SKM-1 (cell line): Measurements from ENCODE around the gene MCU.
"Not testable (repeated sequence)": the region's sequence is repeated elsewhere in the genome, so short reads cannot be mapped to it uniquely, and the experiment has no call there.

ENCODE experiments used
- DNase-seq: peaks from one replicate; lab custom pipeline; 2025; ENCODE audit not compliant: unreplicated experiment; lab: John Stamatoyannopoulos, UW

Gene MCU

GRCh38 chr10:72729528-72729927 is 37.6 kb downstream of the MCU start:
- DNase-seq = no peak

GRCh38 chr10:72730479-72730878 is 38.5 kb downstream of the MCU start:
- DNase-seq = no peak

GRCh38 chr10:72731916-72732419 is 40.0 kb downstream of the MCU start:
- DNase-seq = no peak

DNA sequence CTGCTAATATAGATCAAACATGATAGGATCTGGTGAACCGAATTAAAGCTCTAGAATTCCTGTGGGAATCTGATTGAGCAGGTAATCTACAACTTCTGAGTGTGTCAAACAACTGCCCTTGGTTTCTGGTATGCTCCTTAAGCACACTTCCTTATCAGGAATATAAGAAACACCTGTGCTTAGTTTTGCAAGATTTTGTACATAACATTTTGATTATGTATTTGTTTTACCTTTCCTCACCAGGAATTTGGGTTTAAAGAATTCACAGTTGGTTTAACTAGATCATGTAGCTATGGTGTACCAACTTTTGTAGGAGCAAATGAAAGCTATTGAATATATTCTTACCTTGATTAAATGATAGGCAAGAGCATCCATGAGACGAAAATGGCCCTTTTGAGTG is 40.6 kb downstream of the MCU start:
- no peak for DNase-seq

GRCh38 chr10:72733989-72734388 is 42.0 kb downstream of the MCU start:
- no peak for DNase-seq

- DNase-seq = no peak
Observed at GRCh38 chr10:72735288-72735936, 43.5 kb downstream of the MCU start.

GRCh38 chr10:72736176-72736827 is 44.4 kb downstream of the MCU start:
- DNase-seq = no peak

DNA sequence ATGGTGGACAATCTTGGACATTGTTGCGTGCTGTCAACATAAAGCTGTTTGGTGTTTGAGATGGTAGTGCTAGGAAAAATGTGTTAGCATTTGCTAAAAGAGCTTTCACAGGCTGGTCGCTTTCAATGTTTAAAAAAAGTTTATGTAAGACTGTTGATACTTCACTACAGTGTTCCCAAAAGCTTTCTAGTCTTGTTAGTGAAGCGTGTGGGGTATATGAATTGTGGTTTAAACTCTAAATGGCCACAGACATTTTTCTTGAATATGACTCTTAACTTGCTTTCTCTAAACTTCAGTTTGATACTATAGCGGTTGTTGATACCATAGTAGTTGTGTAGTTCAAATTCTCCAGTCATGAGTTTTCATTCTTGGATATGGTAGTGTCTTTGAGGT is 44.9 kb downstream of the MCU start:
- DNase-seq = no peak

- not testable (repeated sequence) for DNase-seq
Observed at GRCh38 chr10:72737357-72737756, 45.4 kb downstream of the MCU start.

- no peak for DNase-seq
Observed at GRCh38 chr10:72738486-72738885, 46.5 kb downstream of the MCU start.

- DNase-seq = no peak
Observed at GRCh38 chr10:72740528-72740927, 48.6 kb downstream of the MCU start.

- DNase-seq = no peak
Observed at GRCh38 chr10:72742092-72742491, 50.1 kb downstream of the MCU start.

DNA sequence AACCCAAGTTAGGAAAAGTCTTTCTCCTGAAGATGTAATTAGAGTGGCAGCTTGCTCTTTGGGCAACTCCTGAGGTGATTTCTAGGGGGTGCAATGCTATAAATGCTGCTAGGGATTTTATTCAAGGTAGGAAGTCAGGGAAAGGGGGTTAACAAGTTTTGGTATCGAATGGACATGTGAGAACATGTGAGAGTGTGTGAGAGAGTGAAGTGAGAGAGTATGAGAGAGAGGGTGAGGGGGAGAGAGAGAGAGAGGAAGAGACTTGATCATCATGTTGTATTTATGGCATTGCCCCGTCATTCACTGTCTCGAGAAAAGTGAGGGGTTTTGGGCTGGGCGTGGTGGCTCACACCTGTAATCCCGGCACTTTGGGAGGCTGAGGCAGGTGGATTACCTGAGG is 50.9 kb downstream of the MCU start:
- DNase-seq = no peak

DNA sequence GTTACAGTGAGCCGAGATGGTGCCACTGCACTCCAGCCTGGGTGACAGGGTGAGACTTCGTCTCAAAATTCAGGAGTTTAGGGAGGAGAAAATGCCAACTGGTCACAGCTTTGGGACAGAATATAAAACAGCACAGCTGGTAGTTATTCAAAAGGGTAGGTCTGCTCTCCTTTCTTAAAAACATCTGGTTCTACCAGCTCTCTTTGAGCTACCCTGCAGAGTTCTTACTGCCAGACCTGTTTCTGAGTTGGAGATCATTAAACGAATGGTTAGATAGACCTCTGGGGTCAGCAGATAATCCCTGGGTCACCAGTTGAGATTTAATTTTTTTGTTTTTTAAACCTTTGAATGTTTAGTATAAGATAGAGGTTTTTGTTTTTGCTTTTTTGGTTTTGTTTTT is 52.6 kb downstream of the MCU start:
- no peak for DNase-seq

- DNase-seq = no peak
Observed at GRCh38 chr10:72746426-72747363, 54.8 kb downstream of the MCU start.

DNA sequence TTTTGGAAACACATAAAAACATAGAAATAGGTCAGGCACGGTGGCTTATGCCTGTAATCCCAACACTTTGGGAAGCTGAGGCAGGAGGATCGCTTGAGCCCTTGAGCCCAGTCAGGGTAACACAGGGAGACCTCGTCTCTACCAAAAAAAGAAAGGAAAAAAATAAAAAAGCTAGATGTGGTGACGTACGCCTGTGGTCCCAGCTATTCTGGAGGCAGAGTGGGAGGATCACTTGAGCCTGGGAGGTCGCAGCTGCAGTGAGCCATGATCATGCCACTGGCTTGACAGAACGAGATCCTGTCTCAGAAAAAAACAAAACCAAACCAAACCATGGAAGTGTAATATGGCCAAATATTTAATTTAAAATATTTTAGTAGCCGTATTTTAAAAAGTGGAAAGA is 55.6 kb downstream of the MCU start:
- no peak for DNase-seq

- DNase-seq = peak; percentile 80
Observed at GRCh38 chr10:72753760-72754231, 61.9 kb downstream of the MCU start.

GRCh38 chr10:72754275-72755032 is 62.5 kb downstream of the MCU start:
- DNase-seq = no peak

GRCh38 chr10:72756674-72757385 is 64.9 kb downstream of the MCU start:
- DNase-seq = no peak

GRCh38 chr10:72757732-72758131 is 65.8 kb downstream of the MCU start:
- DNase-seq = no peak
